Tibial nerve (tissue), 4 donors: Measurements from ENCODE around the gene CCL16. TPM values are rescaled to one million over a fixed set of nuclear protein-coding genes. Genes with fewer than 3 reads are reported as not detected.

Source experiments
- DNase-seq, 2 donors: peaks; one replicate each; pipeline ENCODE4 v3.0.0-alpha.2; 2019; ENCODE audit warnings: low spot score in 2 of 2
- H3K27ac ChIP-seq, 4 donors: fragments of 200-600 bp; sonication (generic) in 3 of 4; one replicate each; pipeline ENCODE4 v1.5.1; 2017 to 2019; ENCODE audit warnings: mild to moderate bottlenecking in 1 of 4
- H3K27me3 ChIP-seq, 2 donors: fragments of 200-600 bp; sonication (generic) in 1 of 2; one replicate each; pipeline versions ENCODE4 v1.5.1 to v1.6.0; 2017 to 2019
- H3K36me3 ChIP-seq, 3 donors: fragments of 200-600 bp; sonication (generic); one replicate each; pipeline ENCODE4 v1.5.1; 2018 to 2019
- H3K4me1 ChIP-seq, 4 donors: fragments of 200-600 bp; sonication (generic) in 3 of 4; one replicate each; pipeline ENCODE4 v1.5.1; 2017 to 2019
- H3K4me3 ChIP-seq, 4 donors: fragments of 200-600 bp; sonication (generic) in 3 of 4; one replicate each; pipeline ENCODE4 v1.5.1; 2017 to 2019; ENCODE audit warnings: mild to moderate bottlenecking in 1 of 4, moderate library complexity in 1 of 4
- H3K9me3 ChIP-seq, 4 donors: fragments of 200-600 bp; sonication (generic) in 3 of 4; one replicate each; pipeline ENCODE4 v1.5.1; 2017 to 2019
- EP300 ChIP-seq, 2 donors: sonication (generic); formaldehyde crosslinking; IDR thresholded peaks; one replicate each; pipeline ENCODE4 v1.6.1; 2017; ENCODE audit warnings: antibody characterized with exemption in 2 of 2, mild to moderate bottlenecking in 1 of 2
- POLR2A ChIP-seq, 2 donors: fragments of 450-650 bp; IDR thresholded peaks; one replicate each; pipeline ENCODE4 v1.6.1; 2017; ENCODE audit warnings: antibody characterized with exemption in 2 of 2, mild to moderate bottlenecking in 2 of 2, moderate library complexity in 2 of 2
- WGBS, 2 donors: methylation state at CpG; one replicate each; pipeline ENCODE4 v1.1.5; 2018; 5-methylcytosine and 5-hydroxymethylcytosine counted together
- total RNA-seq, 4 donors: library from RNA; depleted of rRNA; stranded (reverse); fragments of >200 nt; gene quantifications; one replicate each; pipeline ENCODE4 v1.1.0, GENCODE V29; 2016
- TF ChIP-seq, protein P1 (sequence below), 5 experiments: fragments of 200-600 bp in 3 of 5; fragments of 450-650 bp in 2 of 5; sonication (generic) in 3 of 5; IDR thresholded peaks; one replicate each; pipeline ENCODE4 v1.5.1; 2016 to 2019; ENCODE audit warnings: antibody characterized with exemption in 5 of 5, mild to moderate bottlenecking in 3 of 5, moderate library complexity in 2 of 5

The CCL16 gene
- total RNA-seq, 4 donors from 2014 or later: not detected

DNA sequence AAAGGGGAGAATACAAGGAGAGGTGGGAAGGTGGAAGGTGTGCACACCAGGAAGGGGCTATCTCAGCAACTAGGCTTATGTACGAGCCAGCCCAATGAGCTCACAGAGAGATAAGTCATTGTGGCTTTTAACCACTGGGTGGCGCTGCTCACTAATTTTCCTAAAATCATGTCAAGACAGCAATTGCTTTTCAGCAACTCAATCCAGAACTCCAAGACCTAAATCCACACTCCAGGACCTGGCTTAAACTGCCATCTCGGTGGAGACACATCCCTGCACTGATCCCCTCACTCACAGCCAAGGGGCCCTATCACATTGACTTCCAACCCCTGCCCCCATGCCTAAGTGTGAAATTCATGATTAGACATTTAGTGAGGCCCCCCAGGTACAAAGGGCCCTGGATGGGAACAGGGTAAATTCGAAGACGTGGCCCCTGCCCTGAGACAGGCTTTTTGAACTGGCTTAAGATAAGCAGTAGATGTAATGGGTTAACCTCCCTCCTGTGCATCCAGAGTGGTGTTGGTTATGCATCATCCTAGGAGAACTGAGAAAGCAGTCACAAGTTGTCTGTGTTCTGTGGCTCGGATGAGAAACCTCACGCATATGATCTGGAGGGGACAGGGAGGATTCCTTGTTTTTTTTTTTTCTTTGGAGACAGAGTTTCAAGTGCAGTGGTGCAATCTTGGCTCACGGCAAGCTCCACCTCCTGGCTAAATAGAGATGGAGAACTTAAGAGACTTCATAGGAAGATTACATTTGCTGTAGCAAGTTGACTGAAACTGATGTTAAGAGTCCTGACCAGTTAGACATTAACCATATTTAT, 11.5 kb downstream of the CCL16 start:
- Histone ChIP-seq H3K4me1 (peaks cover 0 to 17% (median 2%) of the 10 kb centered on the region in 4 donors), H3K4me3 (no peak overlapping the region), H3K36me3 (no peaks in the 10 kb centered on the region), H3K9me3 (no peaks in the 10 kb centered on the region), H3K27ac (no peak overlapping the region), H3K27me3 (no peaks in the 10 kb centered on the region)
- TF ChIP-seq EP300 (IDR thresholded peaks at IDR 0.05): no peak
- TF ChIP-seq, protein P1, sequence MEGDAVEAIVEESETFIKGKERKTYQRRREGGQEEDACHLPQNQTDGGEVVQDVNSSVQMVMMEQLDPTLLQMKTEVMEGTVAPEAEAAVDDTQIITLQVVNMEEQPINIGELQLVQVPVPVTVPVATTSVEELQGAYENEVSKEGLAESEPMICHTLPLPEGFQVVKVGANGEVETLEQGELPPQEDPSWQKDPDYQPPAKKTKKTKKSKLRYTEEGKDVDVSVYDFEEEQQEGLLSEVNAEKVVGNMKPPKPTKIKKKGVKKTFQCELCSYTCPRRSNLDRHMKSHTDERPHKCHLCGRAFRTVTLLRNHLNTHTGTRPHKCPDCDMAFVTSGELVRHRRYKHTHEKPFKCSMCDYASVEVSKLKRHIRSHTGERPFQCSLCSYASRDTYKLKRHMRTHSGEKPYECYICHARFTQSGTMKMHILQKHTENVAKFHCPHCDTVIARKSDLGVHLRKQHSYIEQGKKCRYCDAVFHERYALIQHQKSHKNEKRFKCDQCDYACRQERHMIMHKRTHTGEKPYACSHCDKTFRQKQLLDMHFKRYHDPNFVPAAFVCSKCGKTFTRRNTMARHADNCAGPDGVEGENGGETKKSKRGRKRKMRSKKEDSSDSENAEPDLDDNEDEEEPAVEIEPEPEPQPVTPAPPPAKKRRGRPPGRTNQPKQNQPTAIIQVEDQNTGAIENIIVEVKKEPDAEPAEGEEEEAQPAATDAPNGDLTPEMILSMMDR (IDR thresholded peaks at IDR 0.05): peak; percentile 71 to 84 (median 75)
- 37 to 47% methylated on average over 7 to 8 of the region's 8 CpGs for WGBS, 2 donors
- peak; percentile 64 to 83 for DNase-seq

DNA sequence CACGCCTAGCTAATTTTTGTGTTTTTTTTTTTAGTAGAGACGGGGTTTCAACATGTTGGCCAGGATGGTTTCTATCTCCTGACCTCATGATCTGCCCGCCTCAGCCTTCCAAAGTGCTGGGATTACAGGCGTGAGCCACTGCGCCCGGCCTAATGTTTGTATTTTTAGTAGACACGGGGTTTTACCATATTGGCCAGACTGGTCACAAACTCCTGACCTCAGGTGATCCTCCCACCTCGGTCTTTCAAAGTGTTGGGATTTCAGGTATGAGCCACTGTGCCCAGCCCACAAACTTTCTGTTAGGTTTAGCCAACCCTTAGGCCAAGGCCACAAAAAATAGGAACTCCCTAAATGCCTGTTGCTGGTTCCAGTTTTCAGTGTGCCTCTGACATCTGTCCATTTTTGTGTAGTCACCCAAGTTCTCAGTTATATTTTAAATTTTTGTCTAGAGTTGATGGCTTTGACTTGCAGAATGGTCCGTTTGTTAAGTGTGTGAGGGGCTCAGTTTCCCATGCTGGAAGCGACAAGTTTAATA, 12.7 kb downstream of the CCL16 start:
- H3K27me3 ChIP-seq: no peaks in the 10 kb centered on the region
- H3K4me3 ChIP-seq: no peak overlapping the region
- WGBS, 2 donors: 77 to 86% methylated on average over 10 of the region's 10 CpGs
- no peaks in the 10 kb centered on the region for H3K36me3 ChIP-seq
- DNase-seq: no peak
- TF ChIP-seq, protein P1 (IDR thresholded peaks at IDR 0.05): no peak
- no peak for TF ChIP-seq POLR2A (IDR thresholded peaks at IDR 0.05)
- no peak for TF ChIP-seq EP300 (IDR thresholded peaks at IDR 0.05)
- no peak overlapping the region for H3K27ac ChIP-seq
- H3K4me1 ChIP-seq: peaks cover 0 to 15% (median 2%) of the 10 kb centered on the region in 4 donors
- no peaks in the 10 kb centered on the region for H3K9me3 ChIP-seq

DNA sequence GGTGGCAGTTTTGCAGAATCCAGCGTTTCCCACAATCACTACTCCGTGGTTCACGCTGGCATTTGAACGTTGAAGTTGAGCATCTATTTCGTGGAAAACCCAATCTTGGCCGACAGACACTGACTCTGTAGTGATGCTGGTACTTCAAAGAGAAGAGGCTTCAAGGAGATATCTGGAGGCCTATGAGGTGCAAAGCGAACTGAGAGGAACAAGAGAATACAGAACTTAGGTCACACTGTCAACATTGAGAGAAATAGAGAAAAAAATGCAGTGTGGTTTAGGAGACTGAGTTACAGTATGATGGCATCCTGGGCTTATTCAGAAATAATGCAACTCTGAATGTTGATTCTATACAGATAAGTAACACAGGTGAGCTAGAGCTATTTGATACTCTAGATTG, 16.0 kb downstream of the CCL16 start:
- DNase-seq: no peak
- Histone ChIP-seq H3K4me3 (no peak overlapping the region), H3K9me3 (no peaks in the 10 kb centered on the region), H3K27ac (no peak overlapping the region), H3K4me1 (peaks cover 0 to 4% (median 0%) of the 10 kb centered on the region in 4 donors), H3K27me3 (no peaks in the 10 kb centered on the region), H3K36me3 (no peaks in the 10 kb centered on the region)
- WGBS, 2 donors: 90 to 92% methylated on average over 7 of the region's 7 CpGs
- TF ChIP-seq POLR2A (IDR thresholded peaks at IDR 0.05): no peak
- TF ChIP-seq, protein P1 (IDR thresholded peaks at IDR 0.05): no peak
- TF ChIP-seq EP300 (IDR thresholded peaks at IDR 0.05): no peak

DNA sequence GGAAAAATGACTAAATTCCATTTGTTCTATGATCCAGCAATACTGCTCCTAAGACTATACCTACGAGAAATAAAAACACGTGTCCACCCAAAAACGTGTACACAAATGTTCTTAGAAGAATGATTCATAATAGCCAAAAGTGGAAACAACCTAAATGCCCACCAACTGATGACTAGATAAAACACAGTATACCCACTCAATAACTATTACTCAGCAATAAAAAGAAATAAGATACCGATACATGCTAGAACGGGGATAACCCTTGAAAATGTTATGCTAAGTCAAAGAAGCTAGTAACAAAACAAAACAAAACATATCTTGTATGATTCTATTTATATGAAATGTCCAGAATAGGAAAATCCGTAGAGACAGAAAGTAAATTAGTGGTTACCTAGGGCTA, 17.6 kb downstream of the CCL16 start:
- no peak for DNase-seq
- TF ChIP-seq POLR2A (IDR thresholded peaks at IDR 0.05) (no peak), EP300 (IDR thresholded peaks at IDR 0.05) (no peak)
- TF ChIP-seq, protein P1 (IDR thresholded peaks at IDR 0.05): no peak
- no peaks in the 10 kb centered on the region for H3K36me3 ChIP-seq
- H3K27me3 ChIP-seq: peaks cover 0 to 5% of the 10 kb centered on the region in 2 donors
- H3K4me1 ChIP-seq: no peaks in the 10 kb centered on the region
- no peak overlapping the region for H3K27ac ChIP-seq
- H3K9me3 ChIP-seq: no peaks in the 10 kb centered on the region
- no peak overlapping the region for H3K4me3 ChIP-seq
- 81 to 86% methylated on average over 6 of the region's 6 CpGs for WGBS, 2 donors

DNA sequence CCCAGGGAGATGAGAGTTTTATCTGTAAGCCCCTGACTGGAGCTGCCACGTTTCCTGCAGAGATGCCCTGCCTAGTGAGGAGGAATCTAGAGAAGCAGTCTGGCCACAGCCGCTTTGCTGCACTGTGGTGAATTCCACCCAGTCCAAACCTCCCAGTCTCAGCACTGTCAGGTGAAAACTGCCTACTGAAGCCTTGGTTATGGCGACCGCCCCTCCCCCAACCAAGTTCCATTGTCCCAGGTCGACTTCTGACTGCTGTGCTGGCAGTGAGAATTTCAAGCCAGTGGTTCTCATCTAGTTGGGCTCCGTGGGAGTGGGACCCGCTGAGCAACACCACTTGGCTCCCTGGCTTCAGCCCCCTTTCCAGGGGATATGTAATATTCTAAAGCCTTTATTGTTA, 27.6 kb downstream of the CCL16 start:
- H3K4me3 ChIP-seq: no peak overlapping the region
- TF ChIP-seq, protein P1 (IDR thresholded peaks at IDR 0.05): no peak
- TF ChIP-seq POLR2A (IDR thresholded peaks at IDR 0.05) (no peak), EP300 (IDR thresholded peaks at IDR 0.05) (no peak)

More for the DNA sequence above, 27.6 kb downstream of the CCL16 start:
- no peak for DNase-seq
- Histone ChIP-seq H3K4me1 (no peaks in the 10 kb centered on the region), H3K27ac (no peak overlapping the region), H3K36me3 (no peaks in the 10 kb centered on the region), H3K27me3 (peaks cover 0 to 2% of the 10 kb centered on the region in 2 donors), H3K9me3 (no peaks in the 10 kb centered on the region)
- WGBS, 2 donors: 53 to 64% methylated on average over 4 to 7 of the region's 7 CpGs
